A172 (cell line): ENCODE data around the gene C1QTNF1. TPM values are rescaled to one million over a fixed set of nuclear protein-coding genes. Genes with fewer than 3 reads are reported as not detected.
"Not testable (repeated sequence)": the region's sequence is repeated elsewhere in the genome, so short reads cannot be mapped to it uniquely, and the experiment has no call there.

Experiments used
- DNase-seq: peaks from one replicate; pipeline ENCODE4 v3.0.0-alpha.2; 2015; ENCODE audit warnings: low spot score
- total RNA-seq: library from RNA; depleted of rRNA; stranded (reverse); fragments of >200 nt; shearing (Covaris generic); gene quantifications from 2 replicates; pipeline ENCODE4 v1.2.3, GENCODE V29; 2014

Gene C1QTNF1
- total RNA-seq, 1 experiment from 2014 or later = 6.5 TPM

DNA sequence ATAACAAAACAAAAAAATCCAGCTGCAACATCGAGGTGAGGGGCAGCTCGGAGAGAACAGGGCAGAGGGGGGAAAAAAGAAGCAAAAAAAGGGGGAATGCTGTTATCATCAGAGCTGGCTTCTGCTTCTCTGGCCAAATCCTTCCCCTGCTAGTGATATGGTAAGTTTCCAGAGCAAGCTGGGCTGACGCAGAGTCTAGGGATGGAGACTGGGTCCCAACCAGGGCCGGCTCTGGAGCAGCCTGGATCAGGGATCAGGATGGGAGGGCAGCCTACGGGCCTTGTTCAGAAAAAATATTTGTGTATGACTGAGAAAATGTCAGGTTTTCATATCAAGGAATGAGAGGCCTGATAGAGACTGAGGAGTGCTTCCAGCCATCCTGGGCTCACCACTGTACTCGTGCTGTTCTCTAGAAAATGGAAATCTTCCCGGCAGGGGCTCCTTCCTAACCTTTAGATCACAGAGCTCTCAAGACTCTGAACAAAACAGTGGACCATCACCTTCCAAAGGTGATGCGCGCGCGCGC is 726 bp upstream of the C1QTNF1 start:
- no peak for DNase-seq

DNA sequence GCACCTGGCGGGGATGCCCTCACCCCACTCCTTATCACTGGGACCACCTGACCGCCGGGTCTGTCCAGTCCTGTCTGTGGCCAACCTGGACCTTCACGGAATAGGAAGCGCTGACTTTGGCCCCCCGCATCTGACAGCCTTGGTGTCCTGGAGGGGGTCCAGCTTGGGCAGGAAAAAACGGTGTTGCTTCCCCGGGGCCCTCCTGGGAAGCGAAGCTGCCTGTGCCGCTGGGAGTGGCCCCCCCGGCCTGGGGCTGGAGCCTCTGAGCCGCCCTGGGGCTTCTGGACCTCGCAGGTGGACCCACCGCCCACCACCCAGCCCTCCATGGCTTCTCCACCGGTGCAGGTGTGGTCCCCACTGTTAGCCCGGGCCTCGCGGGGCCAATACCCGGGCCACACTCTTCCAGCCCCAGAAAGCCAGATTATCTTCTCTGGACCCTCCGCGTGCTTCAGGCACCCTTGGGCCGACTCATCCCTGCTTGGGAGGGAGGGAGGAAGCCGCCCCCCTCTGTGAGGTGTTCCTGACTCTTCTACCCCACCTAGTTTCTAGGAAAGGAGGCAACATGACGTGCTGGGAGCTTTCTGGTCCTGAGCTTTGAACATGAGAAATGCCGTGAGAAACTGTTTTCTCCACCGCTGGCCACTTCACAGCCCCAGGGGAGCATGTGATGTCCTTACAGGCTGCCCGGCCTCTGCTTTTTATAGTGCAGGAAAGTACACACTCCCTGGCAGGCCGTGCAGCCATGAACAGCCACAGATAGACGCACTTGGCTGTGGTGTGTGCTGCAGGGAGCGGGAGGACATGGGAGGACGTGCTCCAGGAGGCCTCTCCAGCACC is 1.1 kb downstream of the C1QTNF1 start:
- DNase-seq = no peak

DNA sequence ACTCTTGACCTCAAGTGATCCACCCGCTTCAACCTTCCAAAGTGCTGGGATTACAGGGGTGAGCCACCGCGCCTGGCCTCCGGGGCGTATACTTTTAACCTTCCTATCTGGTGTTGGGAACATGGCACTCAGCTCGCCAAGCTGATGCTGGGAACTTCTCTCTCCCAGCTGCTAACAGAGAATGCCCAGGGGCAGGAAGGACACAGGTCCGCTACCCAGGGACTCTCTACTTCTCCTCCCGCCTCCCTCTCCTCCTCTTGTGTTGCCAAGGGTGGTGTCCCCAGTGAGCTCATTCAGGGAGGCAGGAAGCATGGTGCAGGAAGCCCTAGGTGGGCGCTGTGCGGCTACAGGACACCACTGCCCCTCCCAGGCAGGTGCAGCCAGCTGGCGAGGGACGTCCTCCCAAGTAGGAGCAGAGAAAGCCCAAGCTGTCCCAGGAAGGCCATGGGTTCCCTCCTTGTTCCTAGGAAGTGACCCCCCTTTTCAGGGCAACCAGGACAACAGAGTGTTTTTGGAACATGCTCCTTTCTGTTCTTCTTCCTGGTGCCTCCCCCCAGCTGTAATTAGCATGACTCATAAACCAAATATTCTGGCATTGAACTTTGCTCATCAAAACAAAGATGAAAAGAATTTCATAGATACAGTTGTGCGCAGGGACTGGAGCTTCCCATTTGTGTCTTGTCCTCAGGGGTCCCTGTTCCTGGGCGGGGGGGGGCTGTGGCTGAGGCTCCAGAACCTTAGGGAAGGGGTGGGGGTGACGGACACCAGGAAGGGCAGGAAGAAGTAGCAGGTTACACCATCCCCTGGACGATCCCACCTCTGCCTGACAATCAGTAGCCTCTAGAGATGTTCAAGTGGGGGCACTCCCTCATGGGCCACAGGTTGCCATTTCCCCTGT is 2.7 kb downstream of the C1QTNF1 start:
- peak; percentile 90 for DNase-seq

DNA sequence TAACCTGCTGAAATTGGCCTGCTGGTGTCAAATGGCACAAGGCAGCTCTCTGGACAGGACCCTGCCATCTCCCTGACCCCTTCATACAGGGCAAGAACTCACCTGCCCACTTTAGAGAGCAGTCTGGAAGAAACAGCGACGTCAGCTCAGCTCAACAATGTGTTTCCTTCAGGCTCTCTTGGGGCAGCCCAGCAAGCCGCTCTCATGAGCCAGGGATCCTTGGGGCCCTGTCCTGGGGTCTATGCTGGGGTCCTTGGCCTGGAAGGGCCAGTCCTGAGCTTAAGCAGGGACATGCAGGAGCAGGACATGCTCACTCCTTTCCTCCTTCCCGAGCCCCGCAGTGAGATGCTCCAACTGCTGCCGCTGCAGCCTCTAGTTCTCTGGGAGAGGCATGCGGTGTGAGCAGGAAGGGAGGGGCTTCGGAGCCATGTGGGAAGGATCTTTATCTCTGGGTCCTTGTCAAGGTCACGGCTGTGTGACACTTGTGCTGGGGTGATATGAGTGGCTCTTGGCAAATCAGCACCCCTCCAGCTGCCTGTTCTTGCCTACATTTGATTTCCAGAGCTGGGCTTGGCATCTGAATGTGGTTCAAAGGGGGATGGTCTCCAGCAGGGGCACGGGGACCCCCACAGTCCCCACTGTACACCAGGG is 3.4 kb downstream of the C1QTNF1 start:
- peak; percentile 71 for DNase-seq

DNA sequence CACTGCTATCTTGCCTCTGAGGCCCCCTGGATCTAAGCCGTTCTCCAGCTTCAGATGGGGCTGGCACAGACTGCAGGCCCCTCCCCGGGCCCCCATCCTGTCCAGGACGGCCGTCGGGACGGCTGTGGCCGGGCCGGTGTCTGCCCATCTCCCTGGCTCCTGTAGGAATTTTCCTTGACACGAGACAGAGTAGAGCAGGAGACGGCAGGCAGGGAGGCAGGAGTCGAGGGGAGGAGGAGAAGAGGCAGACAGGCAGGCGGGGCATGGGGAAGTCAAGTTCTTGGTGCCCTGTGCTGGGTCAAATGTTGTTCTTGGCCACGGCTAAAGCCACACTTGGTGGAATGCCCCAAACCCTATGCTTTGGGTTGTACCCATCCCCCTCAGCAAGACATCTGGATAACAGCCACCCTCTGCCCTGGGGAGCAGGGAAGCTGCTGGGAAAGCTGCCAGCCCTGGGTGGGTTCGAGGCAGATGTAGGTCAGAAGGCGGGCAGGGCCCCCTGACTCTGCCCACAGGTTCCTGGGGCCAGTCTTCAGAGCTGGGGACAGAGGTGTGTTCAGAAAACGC is 4.0 kb downstream of the C1QTNF1 start:
- peak; percentile 81 for DNase-seq

DNA sequence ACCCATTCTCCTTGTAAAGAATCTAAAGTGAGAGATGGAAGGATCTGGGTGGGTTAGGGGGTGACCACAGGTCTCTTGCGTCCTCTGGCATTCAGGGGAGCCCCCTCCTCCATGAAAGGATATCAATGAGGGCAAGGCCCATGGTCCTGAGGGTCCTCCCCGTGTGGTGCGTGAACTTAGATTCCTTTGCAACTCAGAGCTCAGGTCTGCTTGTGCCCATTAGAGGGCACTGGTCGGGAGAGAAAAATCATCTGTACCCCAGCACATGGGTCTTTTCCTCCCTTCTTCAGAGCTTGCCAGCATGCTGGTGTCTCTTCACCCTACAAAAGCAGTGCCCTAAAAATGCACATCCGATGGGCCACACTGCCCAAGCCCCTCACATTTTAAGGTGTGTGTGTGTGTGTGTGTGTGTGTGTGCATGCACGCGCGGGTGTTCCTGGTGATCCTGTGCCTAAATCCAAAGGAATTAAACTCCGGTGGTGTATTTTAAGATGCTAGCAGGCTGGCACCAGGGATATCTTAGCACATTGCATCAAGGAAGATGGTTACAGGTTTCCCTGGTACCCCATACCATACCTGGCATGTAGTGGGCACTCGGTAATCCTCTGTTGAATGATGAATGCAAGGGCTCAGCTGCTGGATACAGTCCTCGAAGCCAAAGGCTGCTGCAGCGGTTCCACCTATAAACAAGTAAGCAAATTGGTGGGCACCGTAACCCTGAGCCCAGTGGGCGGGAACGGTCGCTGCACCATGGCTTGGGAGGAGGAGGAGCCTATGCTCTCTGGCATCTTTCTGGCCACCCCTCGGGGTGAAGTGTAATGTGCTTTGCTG is 4.7 kb downstream of the C1QTNF1 start:
- no peak for DNase-seq

DNA sequence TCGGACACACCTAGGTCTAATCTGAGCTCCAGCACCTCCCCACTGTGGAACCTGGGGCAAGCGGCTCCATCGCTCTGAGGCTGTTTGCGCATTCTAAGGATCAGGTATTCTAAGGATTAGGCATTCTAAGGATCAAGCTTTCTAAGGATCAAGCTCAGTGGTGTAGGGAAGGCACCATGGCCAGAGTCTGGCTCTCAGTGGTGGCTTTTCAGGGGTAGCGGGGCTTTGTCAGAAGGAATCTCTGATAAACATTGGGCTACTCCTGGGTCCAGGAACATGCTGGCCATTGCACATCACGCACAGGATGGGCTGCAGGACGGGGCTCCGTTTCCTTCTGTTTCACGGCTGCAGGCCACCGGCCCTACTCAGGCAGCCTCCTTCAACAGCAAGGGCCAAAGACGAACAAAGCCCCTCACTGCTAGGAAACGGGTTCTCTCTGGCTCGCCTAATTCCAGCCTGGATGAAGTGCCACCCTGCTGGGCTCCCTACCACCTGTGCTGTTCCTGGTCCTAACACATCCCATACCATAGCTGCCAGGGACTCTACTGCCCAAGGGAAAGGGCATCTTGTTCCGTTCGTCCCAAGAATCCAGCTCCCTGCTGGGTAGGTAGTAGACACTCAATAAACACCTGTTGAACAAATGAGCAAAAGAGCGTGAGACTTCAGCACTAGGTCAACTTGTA is 5.5 kb downstream of the C1QTNF1 start:
- no peak for DNase-seq

DNA sequence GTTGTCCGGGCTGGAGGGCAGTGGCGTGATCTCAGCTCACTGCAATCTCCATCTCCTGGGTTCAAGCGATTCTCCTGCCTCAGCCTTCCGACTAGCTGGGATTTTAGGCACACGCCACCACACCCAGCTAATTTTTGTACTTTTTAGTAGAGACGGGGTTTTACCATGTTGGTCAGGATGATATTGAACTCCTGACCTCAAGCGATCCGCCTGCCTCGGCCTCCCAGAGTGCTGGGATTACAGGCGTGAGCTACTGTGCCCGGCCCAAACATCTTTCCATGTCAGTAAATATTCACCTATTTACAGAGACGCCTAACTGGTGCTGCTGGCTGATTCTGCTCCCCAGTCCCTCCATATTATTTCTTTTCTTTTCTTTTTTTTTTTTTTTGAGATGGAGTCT is 6.7 kb downstream of the C1QTNF1 start:
- not testable (repeated sequence) for DNase-seq

DNA sequence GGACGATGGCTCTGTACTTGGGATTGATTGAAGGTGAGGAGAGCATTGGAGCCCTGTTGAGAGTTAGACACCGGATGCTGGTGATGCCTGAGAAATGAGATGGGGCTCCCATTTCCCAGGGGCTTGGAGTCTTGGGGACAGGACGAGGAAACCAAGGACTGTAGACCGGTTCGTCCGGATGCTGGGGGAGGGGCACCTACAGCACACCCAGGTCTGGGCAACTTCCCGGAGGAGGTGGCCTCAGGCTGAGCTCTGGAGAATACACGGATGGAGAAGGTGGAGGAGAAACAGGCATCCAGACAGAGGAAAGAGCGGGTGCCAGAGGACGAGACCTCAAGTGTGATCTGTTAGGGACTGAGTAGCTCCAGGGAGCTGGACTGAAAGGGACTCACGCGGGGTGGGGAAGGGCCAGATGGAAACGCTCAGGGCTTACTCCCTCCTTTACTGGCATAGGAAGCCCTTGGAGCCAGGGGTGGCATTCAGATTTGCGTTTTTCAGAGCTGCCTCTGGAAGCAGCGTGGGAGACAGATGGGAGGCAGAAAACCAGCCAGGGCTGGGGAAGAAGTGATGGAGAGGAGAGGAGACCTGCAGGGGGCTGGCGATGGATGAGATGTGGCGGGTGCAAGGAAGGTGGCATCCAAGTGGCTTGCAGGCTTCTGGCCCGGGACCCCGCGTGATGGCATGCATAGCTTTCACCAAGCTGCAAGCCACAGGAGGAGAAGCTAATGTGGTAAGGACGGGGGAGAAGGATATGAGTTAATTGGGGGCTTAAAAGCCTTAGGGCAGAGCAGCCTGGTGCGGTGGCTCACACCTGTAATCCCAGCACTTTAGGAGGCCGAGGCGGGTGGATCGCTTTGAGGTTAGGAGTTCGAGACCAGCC is 8.3 kb downstream of the C1QTNF1 start:
- no peak for DNase-seq

DNA sequence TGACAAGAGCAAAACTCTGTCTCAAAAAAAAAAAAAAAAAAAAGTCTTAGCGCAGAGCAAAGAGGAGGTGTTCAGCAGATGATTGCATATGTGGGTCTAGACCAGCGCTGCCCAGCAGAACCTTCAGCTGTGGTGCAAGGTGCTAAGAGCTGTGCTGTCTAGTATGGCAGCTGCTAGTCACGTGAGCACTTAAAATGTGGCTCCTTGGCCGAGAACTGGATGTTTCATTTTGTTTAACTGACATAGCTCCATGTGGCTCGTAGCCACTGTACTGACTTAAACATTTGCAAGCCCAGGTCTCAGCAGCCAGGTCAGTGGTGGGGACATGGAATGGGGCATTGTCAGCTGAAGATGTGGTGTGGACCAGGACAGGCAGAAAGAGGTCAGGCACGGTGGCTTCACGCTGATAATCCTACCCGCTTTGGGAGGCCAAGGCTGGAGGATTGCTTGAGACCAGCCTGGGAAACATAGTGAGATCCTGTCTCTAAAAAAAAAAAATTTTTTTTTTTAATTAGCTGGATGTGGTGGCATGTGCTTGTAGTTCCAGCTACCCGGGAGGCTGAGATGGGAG is 9.2 kb downstream of the C1QTNF1 start:
- no peak for DNase-seq

DNA sequence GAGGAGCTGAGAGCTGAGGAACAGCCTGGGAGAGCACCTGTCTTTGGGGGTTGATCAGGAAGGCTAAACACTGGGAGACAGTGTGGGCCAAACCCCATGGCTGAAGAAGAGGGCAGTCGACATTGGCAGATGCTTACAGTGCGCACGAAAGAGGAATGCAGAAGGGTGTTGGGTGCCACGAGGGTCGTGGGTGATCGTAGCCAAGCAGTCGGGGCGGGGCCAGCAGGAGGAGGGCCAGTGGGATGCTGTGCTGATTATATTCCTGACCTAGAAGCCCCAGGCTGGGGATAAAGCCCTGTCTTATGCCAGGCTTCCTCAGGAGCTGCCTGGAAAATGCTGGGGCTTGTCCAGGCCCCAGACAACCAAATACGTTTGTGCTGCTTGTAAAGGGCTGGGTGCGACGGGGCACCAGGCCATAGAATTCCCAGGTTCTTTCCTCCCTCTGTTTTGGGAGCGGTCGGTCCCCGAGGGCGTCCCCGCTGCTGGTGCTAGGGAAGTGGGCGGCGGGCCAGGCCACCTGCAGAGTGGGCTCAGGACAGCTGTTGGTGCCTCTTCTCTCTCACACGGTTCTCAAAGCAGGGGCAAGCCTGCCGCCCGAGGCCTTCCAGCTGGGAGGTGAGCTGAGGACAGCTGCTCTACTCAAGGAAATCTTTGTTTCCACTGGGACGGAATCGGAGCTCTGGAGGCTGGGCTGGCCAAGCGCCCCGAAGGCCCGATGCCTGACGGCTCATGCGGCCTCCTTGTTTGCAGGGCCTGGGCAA is 10.0 kb downstream of the C1QTNF1 start:
- peak; percentile 60 for DNase-seq

DNA sequence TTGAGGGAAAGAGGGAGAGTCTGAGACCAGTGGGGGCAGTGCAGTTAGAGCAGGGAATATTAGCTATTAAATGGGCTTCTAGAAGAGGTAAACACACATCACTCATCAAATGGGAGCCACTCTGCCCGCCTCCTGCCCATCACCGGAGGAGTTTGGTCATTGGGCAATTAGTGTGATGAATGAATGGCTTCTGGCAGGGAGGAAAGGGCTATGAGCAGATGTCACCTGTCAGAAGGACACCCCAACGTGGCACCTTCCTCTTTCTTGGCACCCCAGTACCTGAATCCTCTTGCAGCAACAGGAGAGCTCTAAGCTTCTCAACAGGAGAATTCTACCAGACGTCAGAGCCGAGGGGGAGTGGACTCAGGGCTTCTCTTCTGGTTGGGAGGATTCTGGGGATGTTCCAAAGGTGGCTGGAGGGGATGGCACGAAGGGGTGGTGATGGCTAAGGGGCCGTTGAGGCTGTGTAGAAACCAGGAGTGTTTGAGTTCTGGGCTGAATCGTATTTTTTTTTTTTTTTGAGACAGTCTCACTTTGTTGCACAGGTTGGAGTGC is 11.0 kb downstream of the C1QTNF1 start:
- no peak for DNase-seq

DNA sequence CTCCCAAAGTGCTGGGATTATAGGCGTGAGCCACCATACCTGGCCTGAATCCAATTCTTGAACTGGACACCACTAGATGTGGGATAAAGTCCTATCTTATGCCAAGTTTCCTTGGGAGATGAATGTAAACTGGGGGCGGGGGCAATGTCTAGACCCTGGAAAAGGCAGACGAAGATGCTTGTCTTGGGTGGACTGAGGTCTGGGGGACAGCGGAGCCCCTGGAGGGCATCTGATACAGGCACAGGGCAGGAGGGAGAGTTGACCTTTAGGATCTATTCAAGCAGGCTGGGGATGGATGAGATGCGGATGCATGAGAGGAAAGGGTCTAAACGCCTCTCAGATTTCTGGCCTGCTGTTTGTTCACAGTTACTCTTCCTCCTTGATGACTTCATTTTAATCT is 11.7 kb downstream of the C1QTNF1 start:
- no peak for DNase-seq

DNA sequence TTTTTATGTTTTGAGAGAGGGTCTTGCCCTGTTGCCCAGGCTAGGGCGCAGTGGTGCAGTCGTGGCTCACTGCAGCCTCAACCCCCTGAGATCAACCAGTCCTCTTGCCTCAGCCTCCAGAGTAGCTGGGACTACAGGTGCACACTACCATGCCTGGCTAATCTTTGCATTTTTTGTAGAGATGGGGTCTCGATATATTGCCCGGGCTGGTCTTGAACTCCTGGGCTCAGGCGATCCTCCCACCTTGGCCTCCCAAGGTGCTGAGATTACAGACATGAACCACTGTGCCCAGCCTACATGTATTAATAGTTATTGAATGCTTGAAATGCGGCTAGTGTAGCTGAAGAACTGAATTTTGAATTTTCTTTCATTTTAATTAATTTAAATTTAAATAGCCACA is 12.2 kb downstream of the C1QTNF1 start:
- DNase-seq = no peak

DNA sequence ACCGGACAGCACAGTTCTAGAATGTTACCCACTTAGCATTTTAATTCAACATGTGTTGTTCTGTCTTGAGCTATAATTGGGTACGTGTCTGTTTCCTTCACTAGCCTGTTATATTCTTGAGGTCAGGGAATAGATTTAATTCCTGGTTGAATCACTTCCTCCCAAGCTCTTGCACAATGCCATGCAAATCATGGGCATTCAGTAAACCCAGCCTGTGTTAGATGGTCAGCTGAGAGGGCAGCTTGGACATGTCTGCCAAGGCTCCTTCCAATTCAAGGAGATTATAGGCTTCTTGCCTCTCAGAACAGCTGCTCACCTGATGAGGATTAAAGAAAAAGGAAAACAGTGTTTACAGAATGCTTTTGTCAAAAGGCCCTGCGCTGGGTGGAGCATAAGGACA is 12.6 kb downstream of the C1QTNF1 start:
- DNase-seq = peak; percentile 94

DNA sequence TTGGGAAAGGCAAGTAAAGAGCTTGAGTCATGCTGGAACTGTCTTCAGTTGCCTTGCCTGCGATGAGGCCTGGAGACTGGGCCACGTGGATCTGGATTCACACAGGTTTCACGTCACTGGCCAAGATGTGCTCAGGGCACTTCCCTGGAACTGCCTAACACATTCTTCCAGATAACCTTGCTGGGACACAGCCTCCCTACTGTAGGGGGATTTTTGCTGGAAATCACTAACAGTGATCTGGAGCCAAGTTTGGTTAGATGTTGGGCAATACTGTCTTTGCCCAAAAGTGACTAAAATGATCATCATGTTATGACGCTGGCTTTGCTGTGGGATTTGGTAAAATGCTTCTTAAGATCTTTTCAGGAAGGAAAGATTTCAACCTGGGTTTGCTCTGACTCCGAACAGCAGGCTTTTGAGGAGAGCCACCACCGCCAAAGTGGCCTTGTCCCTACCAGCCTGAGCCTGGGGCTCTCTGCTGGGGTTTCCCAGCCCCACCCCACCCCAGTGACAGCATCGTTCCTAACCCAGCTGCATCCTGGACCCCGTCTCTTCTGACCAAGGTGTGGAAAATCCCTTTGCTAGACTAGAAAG is 14.7 kb downstream of the C1QTNF1 start:
- peak; percentile 79 for DNase-seq

DNA sequence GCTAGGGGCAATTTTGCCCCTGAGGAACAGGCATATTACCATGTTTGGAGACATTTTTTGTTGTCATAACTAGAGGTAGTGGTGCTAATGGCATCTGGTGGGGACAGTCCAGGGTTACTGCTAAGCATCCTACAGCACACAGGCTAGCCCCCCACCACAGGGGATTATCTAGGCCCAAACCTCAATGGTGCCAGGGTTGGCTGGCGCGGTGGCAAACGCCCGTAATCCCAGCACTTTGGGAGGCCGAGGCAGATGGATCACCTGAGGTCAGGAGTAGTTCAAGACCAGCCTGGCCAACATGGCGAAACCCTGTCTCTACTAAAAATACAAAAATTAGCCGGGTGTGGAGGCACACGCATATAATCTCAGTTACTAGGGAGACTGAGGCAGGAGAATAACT is 15.2 kb downstream of the C1QTNF1 start:
- no peak for DNase-seq
